PC-3 (cell line): Measurements from ENCODE around the gene KRTAP1-5.

Experiments
- CTCF ChIP-seq: fragments of 300-600 bp; sonication (generic); conservative IDR thresholded peaks from 2 replicates; pipeline ENCODE4 v1.5.1; 2017; ENCODE audit warnings: antibody characterized with exemption, low read depth, mild to moderate bottlenecking, low read length
- EZH2phosphoT487 ChIP-seq: fragments of 300-600 bp; sonication (generic); IDR thresholded peaks from 2 replicates; pipeline ENCODE4 v1.6.1; 2018; ENCODE audit warnings: mild to moderate bottlenecking, antibody characterized with exemption, low read length, borderline replicate concordance

- TF ChIP-seq CTCF (no peak), EZH2phosphoT487 (no peak)
Measured at GRCh38 chr17:41009936-41010335, 17.1 kb downstream of the KRTAP1-5 start.
